K562 (cell line): Measurements from ENCODE around the gene GALR1. TPM values are rescaled to one million over a fixed set of nuclear protein-coding genes. Genes with fewer than 3 reads are reported as not detected.

Experiments
- ATAC-seq: fragments of 200-7000 bp; cut with Tn5 transposase; 3 replicates; pipeline ENCODE4 v1.9.1; 2020; ENCODE audit warnings: moderate library complexity
- BruUV-seq: library from RNA; stranded (reverse); fragments of 400-500 nt; replicated peaks from 2 replicates; lab custom pipeline; 2021; lab: Mats Ljungman, UMichigan
- CTCF ChIA-PET: fragments of 300-600 bp; formaldehyde crosslinking; extraction: SDS; loops from one replicate; lab custom pipeline; 2021; ENCODE audit warnings: low intra/inter-chr PET ratio; lab: Yijun Ruan, JAX
- POLR2A ChIA-PET: fragments of 300-600, 350-650 bp; sonication (Branson Sonifier 250); formaldehyde crosslinking; extraction: SDS; loops from one replicate; lab custom pipeline; 2021; ENCODE audit warnings: antibody characterized with exemption, inconsistent platforms; lab: Yijun Ruan, JAX
- DNase-seq, 4 experiments: peaks; one replicate each; pipeline versions ENCODE4 v3.0.0 to v3.0.0-alpha.2; 2011 to 2018; ENCODE audit warnings: low spot score in 3 of 4, mixed read lengths in 3 of 4; ENCODE audit errors: extremely low read depth in 1 of 4
- FAIRE-seq: peaks from 2 replicates; lab custom pipeline; 2011; peaks lifted over from hg19 to GRCh38; lab: Jason Lieb, UNC
- H2AFZ ChIP-seq: 2 replicates; pipeline ENCODE4 v1.6.0; 2011; ENCODE audit warnings: low read depth, low read length, control low read depth, inconsistent platforms
- H3K27ac ChIP-seq: fragments of 200-600 bp; 3 replicates; pipeline ENCODE4 v1.8.0; 2011; ENCODE audit warnings: low read depth, mild to moderate bottlenecking, control low read depth, inconsistent platforms, low read length, moderate library complexity, mixed read lengths; ENCODE audit errors: extremely low read depth
- H3K27me3 ChIP-seq, 2 experiments: fragments of 300-600 bp in 1 of 2; 2 replicates in 1 of 2; 3 replicates in 1 of 2; pipeline versions ENCODE4 v1.6.0 to v1.8.0; 2011; ENCODE audit warnings: inconsistent platforms in 2 of 2, low read length in 2 of 2, mild to moderate bottlenecking in 1 of 2, mixed read lengths in 1 of 2, moderate library complexity in 1 of 2; ENCODE audit not compliant: control insufficient read depth in 2 of 2, insufficient read depth in 2 of 2
- H3K36me3 ChIP-seq: fragments of 300-600 bp; 3 replicates; pipeline ENCODE4 v1.8.0; 2011; ENCODE audit warnings: mild to moderate bottlenecking, low read length, inconsistent platforms; ENCODE audit not compliant: control insufficient read depth, insufficient read depth
- H3K4me1 ChIP-seq, 2 experiments: fragments of 200-600 bp in 1 of 2; replicated peaks in 1 of 2; 2 replicates in 1 of 2; 3 replicates in 1 of 2; pipeline versions ENCODE4 v1.5.1 to v1.8.0; 2011; ENCODE audit warnings: inconsistent platforms in 2 of 2, low read length in 2 of 2, mild to moderate bottlenecking in 1 of 2, mixed read lengths in 1 of 2, moderate library complexity in 1 of 2; ENCODE audit not compliant: control insufficient read depth in 2 of 2, insufficient read depth in 2 of 2
- H3K4me2 ChIP-seq: 2 replicates; pipeline ENCODE4 v1.6.1; 2011; ENCODE audit warnings: low read length, control low read depth, inconsistent platforms, mixed read lengths; ENCODE audit not compliant: insufficient read depth
- H3K4me3 ChIP-seq: fragments of 200-600 bp; sonication (generic), shearing (Covaris generic); 2 replicates; pipeline ENCODE4 v1.5.1; 2016; ENCODE audit warnings: control low read depth, inconsistent platforms
- H3K79me2 ChIP-seq: fragments of 200-600 bp; 3 replicates; pipeline ENCODE4 v1.8.0; 2011; ENCODE audit warnings: low read length, inconsistent platforms; ENCODE audit not compliant: control insufficient read depth, insufficient read depth
- H3K9ac ChIP-seq, 2 experiments: 2 replicates each; pipeline versions ENCODE4 v1.6.0 to v1.6.1; 2011; ENCODE audit warnings: low read depth in 2 of 2, low read length in 2 of 2, control low read depth in 1 of 2, inconsistent platforms in 1 of 2, mild to moderate bottlenecking in 1 of 2, mixed read lengths in 1 of 2; ENCODE audit not compliant: insufficient read depth in 1 of 2
- H3K9me1 ChIP-seq: one replicate; pipeline ENCODE4 v1.6.0; 2011; ENCODE audit warnings: inconsistent platforms, mild to moderate bottlenecking, low read length, moderate library complexity; ENCODE audit not compliant: control insufficient read depth, insufficient read depth
- H3K9me3 ChIP-seq: replicated peaks from 2 replicates; pipeline ENCODE4 v1.5.1; 2011; ENCODE audit warnings: low read depth, low read length, inconsistent platforms; ENCODE audit not compliant: control insufficient read depth, insufficient read depth
- H4K20me1 ChIP-seq: replicated peaks from 2 replicates; pipeline ENCODE4 v1.6.1; 2011; ENCODE audit warnings: low read length, inconsistent platforms, mixed read lengths; ENCODE audit not compliant: control insufficient read depth, insufficient read depth
- CREM ChIP-seq: IDR thresholded peaks from 2 replicates; pipeline ENCODE4 v1.6.1; 2014; ENCODE audit warnings: antibody characterized with exemption, low read depth
- FIP1L1 ChIP-seq: fragments of 200-400 bp; formaldehyde crosslinking; IDR thresholded peaks from 2 replicates; pipeline ENCODE4 v1.6.1; 2018; ENCODE audit warnings: mild to moderate bottlenecking, low read depth, low read length; ENCODE audit not compliant: poor library complexity, severe bottlenecking
- KAT7 ChIP-seq: sonication (generic); formaldehyde crosslinking; IDR thresholded peaks from 2 replicates; pipeline ENCODE4 v1.8.0; 2022; ENCODE audit warnings: missing genetic modification reagents, mild to moderate bottlenecking, borderline replicate concordance
- NR1H2 ChIP-seq: sonication (generic); formaldehyde crosslinking; IDR thresholded peaks from 2 replicates; pipeline ENCODE4 v1.4.0; 2020; ENCODE audit warnings: mild to moderate bottlenecking, missing genetic modification reagents
- PHB ChIP-seq: fragments of 250-450 bp; sonication (Bioruptor Pico); IDR thresholded peaks from 2 replicates; pipeline ENCODE4 v1.5.0; 2021
- POLR3G ChIP-seq: IDR thresholded peaks from 2 replicates; pipeline ENCODE4 v1.6.1; 2011; ENCODE audit not compliant: insufficient read length, insufficient replicate concordance; ENCODE audit errors: extremely low read depth
- RBFOX2 ChIP-seq: fragments of 200-400 bp; formaldehyde crosslinking; IDR thresholded peaks from 2 replicates; pipeline ENCODE4 v1.6.1; 2017; ENCODE audit warnings: low read depth, mild to moderate bottlenecking, low read length, moderate library complexity
- SP2 ChIP-seq: IDR thresholded peaks from 2 replicates; pipeline ENCODE4 v1.6.1; 2011; ENCODE audit warnings: mild to moderate bottlenecking, low read depth, low read length, moderate library complexity; ENCODE audit not compliant: poor library complexity, severe bottlenecking; ENCODE audit errors: extremely low read depth
- ZFP36 ChIP-seq: fragments of 150-350 bp; IDR thresholded peaks from 2 replicates; pipeline ENCODE4 v1.6.1; 2018; ENCODE audit warnings: low read length, low read depth; ENCODE audit not compliant: partially characterized antibody
- ZNF551 ChIP-seq: fragments of 250-450 bp; sonication (Bioruptor Pico); IDR thresholded peaks from 2 replicates; pipeline ENCODE4 v1.5.0; 2021; ENCODE audit warnings: mild to moderate bottlenecking, moderate library complexity
- ZNF707 ChIP-seq: fragments of 250-450 bp; sonication (Bioruptor Pico); conservative IDR thresholded peaks from 2 replicates; pipeline ENCODE4 v1.8.0; 2022; ENCODE audit warnings: inconsistent platforms, mild to moderate bottlenecking, moderate library complexity
- WGBS: fragments of 100-300 bp; shearing (Covaris generic); methylation state at CpG from one replicate; pipeline ENCODE4 v1.1.6; 2016; ENCODE audit warnings: low coverage, mixed read lengths; ENCODE audit not compliant: insufficient coverage; ENCODE audit errors: missing lambda C conversion rate; 5-methylcytosine and 5-hydroxymethylcytosine counted together
- in situ Hi-C: fragments of 300-500 bp; cut with MboI; formaldehyde crosslinking; loops from 4 replicates; pipeline ENCODE4 v1.15.0; 2018; ENCODE audit warnings: inconsistent platforms, mixed read lengths
- intact Hi-C: fragments of 100-400 bp; cut with micrococcal nuclease; formaldehyde crosslinking; loops from 2 replicates; pipeline ENCODE4 v1.14.2; 2022
- polyA plus RNA-seq, 8 experiments: library from polyadenylated mRNA; depleted of rRNA in 4 of 8; stranded (reverse) in 5 of 8; unstranded in 3 of 8; fragments of >200 nt; fragmentation: Nextera tagmentation in 2 of 8; fragmentation: Illumina TruSeq in 1 of 8; extraction: Ambion mirVana in 2 of 8; extraction: Trizol in 1 of 8; gene quantifications; 2 replicates each; pipeline versions ENCODE4 v1.2.1 to v1.2.3, GENCODE V29; 2011 to 2014; ENCODE audit warnings: inconsistent platforms in 1 of 8, missing spikeins in 1 of 8
- total RNA-seq, 7 experiments: library from RNA; depleted of rRNA in 6 of 7; stranded (reverse); fragments of >200 nt in 6 of 7; fragmentation: Illumina TruSeq in 2 of 7; extraction: Trizol in 2 of 7; gene quantifications; 2 replicates each; pipeline versions ENCODE4 v1.2.1 to v1.2.3, GENCODE V29; 2011 to 2021; ENCODE audit warnings: low replicate concordance in 1 of 7
- TF ChIP-seq, protein P1 (sequence below): IDR thresholded peaks from 2 replicates; pipeline ENCODE4 v1.6.1; 2016; ENCODE audit warnings: missing genetic modification characterization, missing compliant biosample characterization
- TF ChIP-seq, protein P2 (sequence below): sonication (generic); formaldehyde crosslinking; IDR thresholded peaks from 2 replicates; pipeline ENCODE4 v1.8.0; 2022; ENCODE audit warnings: missing genetic modification reagents, mild to moderate bottlenecking, moderate library complexity, borderline replicate concordance
- TF ChIP-seq, protein P3 (sequence below): sonication (generic); formaldehyde crosslinking; IDR thresholded peaks from 2 replicates; pipeline ENCODE4 v1.8.1; 2022; ENCODE audit warnings: missing genetic modification reagents
- TF ChIP-seq, protein P4 (sequence below): fragments of 250-450 bp; sonication (Bioruptor Pico); IDR thresholded peaks from 2 replicates; pipeline ENCODE4 v1.8.0; 2021; ENCODE audit warnings: mild to moderate bottlenecking, moderate library complexity

The GALR1 gene
- total and polyA plus RNA-seq, 9 of the 15 experiments (the other 6 are each of a cell fraction or from before 2014, with no cell fraction given): not detected

DNA sequence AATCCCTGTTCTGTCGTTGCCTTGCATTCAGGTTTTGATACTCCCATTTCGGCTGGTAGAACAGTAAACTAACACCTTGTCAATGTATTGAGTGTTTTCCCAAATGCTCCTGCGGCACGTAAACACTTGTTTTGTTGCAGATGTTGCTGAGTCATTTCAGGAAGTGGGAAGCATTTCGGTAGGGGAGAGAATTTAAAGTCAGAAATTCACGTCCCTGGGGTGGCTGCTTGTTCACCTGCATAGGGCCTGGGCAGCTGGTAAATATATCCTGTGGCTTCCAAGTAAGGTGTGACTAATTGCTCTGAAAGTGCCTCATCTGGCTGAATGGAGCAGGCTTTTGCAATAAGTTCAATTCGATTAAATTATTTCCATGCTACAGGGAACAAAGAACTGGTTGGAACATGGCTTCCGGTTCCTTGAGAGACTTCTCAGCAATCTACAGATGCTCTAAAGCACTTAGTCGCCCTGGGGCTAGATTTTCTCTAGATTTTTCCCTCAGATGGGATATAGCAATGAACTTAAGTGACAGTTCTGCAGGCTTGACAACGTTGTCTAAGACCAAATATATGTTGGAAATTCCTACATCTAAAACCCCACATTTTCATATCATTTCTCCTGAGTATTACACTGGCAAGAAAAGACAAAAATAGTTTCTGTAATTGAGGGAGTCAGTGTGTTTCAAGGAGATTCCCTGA is 5.2 kb downstream of the GALR1 start:
- H3K79me2 ChIP-seq: no peaks in the 10 kb centered on the region
- no peak overlapping the region for H3K4me3 ChIP-seq
- in situ Hi-C loops: no loop called here
- no peak overlapping the region for H3K4me2 ChIP-seq
- H3K27me3 ChIP-seq: no peaks in the 10 kb centered on the region
- H3K9ac ChIP-seq: no peak overlapping the region
- H3K27ac ChIP-seq: no peak overlapping the region
- H4K20me1 ChIP-seq: no peaks in the 10 kb centered on the region
- no peaks in the 10 kb centered on the region for H3K36me3 ChIP-seq
- ChIA-PET POLR2A (no interaction called here), CTCF (no interaction called here)
- 4% methylated on average over 8 of the region's 10 CpGs for WGBS
- DNase-seq (no peak), ATAC-seq (no peak), FAIRE-seq (no peak)
- intact Hi-C loops: no loop called here
- no peaks in the 10 kb centered on the region for H3K9me3 ChIP-seq
- no peaks in the 10 kb centered on the region for H3K4me1 ChIP-seq
- no peaks in the 10 kb centered on the region for H3K9me1 ChIP-seq
- no TSS peak for BruUV-seq
- H2AFZ ChIP-seq: no peak overlapping the region
- TF ChIP-seq KAT7 (CRISPR knock-in tag) (no peak), SP2 (no peak), RBFOX2 (no peak), ZFP36 (no peak), FIP1L1 (no peak), ZNF551 (CRISPR knock-in tag) (no peak), ZNF707 (no peak), POLR3G (no peak), NR1H2 (CRISPR knock-in tag) (no peak), PHB (no peak), CREM (no peak)
- TF ChIP-seq, protein P1, sequence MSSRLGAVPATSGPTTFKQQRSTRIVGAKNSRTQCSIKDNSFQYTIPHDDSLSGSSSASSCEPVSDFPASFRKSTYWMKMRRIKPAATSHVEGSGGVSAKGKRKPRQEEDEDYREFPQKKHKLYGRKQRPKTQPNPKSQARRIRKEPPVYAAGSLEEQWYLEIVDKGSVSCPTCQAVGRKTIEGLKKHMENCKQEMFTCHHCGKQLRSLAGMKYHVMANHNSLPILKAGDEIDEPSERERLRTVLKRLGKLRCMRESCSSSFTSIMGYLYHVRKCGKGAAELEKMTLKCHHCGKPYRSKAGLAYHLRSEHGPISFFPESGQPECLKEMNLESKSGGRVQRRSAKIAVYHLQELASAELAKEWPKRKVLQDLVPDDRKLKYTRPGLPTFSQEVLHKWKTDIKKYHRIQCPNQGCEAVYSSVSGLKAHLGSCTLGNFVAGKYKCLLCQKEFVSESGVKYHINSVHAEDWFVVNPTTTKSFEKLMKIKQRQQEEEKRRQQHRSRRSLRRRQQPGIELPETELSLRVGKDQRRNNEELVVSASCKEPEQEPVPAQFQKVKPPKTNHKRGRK (tag): no peak
- TF ChIP-seq, protein P2, sequence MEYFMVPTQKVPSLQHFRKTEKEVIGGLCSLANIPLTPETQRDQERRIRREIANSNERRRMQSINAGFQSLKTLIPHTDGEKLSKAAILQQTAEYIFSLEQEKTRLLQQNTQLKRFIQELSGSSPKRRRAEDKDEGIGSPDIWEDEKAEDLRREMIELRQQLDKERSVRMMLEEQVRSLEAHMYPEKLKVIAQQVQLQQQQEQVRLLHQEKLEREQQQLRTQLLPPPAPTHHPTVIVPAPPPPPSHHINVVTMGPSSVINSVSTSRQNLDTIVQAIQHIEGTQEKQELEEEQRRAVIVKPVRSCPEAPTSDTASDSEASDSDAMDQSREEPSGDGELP (CRISPR knock-in tag): no peak
- TF ChIP-seq, protein P3, sequence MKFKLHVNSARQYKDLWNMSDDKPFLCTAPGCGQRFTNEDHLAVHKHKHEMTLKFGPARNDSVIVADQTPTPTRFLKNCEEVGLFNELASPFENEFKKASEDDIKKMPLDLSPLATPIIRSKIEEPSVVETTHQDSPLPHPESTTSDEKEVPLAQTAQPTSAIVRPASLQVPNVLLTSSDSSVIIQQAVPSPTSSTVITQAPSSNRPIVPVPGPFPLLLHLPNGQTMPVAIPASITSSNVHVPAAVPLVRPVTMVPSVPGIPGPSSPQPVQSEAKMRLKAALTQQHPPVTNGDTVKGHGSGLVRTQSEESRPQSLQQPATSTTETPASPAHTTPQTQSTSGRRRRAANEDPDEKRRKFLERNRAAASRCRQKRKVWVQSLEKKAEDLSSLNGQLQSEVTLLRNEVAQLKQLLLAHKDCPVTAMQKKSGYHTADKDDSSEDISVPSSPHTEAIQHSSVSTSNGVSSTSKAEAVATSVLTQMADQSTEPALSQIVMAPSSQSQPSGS: no peak
- TF ChIP-seq, protein P4, sequence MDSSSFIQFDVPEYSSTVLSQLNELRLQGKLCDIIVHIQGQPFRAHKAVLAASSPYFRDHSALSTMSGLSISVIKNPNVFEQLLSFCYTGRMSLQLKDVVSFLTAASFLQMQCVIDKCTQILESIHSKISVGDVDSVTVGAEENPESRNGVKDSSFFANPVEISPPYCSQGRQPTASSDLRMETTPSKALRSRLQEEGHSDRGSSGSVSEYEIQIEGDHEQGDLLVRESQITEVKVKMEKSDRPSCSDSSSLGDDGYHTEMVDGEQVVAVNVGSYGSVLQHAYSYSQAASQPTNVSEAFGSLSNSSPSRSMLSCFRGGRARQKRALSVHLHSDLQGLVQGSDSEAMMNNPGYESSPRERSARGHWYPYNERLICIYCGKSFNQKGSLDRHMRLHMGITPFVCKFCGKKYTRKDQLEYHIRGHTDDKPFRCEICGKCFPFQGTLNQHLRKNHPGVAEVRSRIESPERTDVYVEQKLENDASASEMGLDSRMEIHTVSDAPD: no peak
